ENCODE measurements around the gene GLYATL1.

GLYATL1 gene

DNA sequence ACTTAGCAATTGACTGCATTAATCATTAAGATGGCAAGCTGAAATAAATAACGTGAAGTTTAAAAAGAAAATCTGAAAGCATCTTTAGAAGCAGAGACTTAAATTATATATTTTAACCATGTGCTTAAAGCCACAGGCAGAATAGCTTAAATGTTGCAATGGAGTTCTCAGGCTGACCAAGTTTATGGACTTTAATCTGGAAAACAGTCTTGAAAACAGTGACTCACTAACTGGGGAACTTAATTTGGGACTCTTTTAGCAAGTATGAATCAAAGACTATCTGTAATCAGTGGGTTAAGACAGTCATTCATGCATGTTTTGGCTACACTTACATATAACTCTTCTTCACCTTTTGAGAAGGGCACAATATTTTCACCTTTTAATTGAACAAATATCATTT is 12.6 kb upstream of the GLYATL1 start:
- no peak for DNase-seq (ENCODE audit: low read depth in 2 of 2)

DNA sequence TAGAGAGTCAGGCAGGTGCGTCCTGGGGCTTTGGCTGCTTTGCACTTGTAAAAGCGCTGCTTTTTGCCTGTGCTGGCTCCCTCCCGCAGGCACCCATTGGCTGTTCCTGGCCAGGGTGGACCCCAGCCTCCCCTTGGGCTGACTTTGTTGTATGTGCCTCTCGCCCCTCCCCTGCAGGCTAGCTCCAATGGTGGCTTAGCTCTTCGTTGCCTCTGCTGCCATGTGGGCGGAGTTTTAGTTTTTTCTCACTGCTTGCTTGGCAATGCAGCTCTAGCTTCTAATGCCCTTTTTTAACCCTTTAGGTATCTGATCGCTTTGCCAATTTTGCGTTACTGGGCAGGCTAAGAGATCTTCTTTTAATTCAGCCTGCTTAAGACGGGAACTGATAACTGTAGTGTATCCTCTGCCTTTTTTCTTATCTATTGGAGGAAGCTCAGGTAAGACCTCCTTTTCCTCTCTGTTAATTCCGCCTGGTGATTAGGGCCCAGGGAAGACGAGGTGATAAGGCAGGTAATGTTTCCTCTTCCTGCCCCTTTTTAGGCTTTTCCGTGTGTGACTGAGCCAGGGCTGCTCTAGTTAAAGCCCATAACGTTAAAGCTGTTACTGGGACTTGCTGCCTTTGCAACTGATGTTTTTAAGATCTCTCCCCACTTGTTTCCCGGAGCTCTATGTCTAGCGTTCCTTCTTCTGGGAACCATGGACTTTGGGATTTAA is 11.7 kb upstream of the GLYATL1 start:
- DNase-seq (ENCODE audit: low read depth in 2 of 2) = no peak

DNA sequence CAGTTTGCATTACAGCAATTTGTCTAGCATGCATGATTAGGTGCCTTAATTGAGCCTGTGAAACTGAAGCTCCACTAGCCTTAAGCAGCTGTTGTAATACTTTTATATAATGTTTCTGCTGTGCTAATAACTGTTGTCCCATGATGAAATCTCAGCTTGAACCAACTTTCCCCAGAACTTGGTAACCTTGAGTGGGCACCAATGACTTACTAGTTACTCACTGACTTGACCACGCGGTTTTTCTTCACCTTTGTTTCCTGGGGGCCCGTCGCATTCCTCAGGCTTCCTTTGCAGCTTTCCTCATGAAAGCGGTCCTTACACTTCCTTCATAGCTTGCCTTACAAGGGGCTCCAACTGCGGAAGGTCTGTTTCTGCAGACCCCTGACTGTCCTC is 11.2 kb upstream of the GLYATL1 start:
- DNase-seq (ENCODE audit: low read depth in 2 of 2) = no peak

DNA sequence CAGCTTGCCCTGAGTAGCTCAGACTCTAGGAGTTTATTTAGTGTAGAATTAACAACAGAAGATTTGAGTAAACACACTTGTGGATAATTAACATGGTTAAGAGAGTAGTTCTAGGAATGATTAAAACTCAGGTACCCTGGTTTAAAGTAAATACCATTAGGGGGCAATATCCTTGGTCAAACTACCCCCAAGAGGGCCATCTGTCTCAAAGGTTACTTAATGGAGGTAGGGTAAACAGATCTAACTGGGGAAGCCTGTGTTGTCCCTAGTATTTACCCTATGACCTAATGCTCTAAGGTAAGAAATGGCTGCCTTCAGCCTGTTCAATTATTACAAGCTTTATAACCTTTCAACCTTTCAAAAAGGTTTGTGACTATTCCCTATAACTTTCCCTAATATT is 10.6 kb upstream of the GLYATL1 start:
- DNase-seq (ENCODE audit: low read depth in 2 of 2) = no peak

DNA sequence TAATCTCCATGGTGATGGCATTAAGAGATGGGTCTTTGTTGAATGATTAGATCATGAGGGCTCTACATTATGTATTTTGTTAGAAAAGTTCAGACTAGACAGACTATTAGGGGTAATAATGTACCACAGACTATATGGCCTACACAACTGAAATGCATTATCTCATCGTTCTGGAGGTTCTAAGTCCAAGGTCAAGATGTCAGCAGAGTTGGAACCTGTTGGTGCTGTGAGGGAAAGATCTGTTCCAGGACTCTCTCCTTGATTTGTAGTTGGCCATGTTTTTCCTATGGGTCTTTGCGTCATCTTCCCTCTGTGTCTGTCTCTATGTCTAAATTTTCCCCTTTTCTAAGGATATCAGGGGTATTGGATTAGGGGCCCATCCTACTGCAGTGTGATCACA is 8.4 kb upstream of the GLYATL1 start:
- DNase-seq (ENCODE audit: low read depth in 2 of 2) = no peak

DNA sequence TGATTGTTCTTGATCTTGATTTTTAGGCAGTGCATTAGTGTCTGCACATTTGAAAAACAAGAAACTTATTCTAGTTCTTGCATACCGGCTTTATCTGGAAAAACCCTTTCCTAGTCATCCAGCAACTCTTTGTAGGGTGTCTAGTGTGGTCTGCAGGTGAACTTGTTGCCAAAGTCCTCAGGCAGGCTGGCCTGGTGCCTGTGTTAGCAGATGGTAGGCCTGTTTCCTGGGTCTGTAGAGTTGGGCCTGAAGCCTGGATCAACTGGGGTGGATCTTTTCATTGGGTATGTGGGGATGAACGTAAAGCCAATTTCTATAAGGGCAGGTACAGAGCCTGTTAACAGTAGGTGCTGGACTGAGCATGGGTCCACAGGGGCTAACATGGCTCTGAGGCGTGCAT is 5.6 kb upstream of the GLYATL1 start:
- DNase-seq (ENCODE audit: low read depth in 2 of 2) = no peak

DNA sequence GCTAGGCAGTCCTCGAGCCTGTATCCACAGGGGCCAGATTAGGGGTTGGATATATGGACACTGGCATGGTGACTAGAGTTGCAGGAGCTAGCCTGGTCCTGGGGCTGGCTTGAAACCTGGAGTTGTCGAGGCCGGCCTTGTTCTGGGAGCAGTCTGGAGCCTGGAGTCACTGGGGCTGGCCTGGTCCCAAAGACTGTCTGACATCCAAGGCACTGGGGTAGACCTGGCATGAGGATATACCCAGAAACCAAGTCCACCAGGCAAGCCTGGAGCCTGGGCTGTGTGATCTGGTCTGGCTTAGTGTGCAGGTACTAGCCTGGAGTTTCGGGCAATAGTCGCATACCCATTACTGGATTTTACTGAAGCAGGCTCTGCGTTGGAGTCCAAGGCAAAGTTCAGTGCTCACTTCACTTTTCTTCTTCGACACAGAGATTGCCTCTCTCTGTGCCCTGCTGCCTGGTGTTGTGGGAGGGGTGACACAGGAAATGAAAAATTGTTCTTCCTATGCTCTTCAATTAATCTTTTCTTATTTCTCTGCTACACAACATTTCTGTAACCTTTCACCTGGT is 4.3 kb upstream of the GLYATL1 start:
- DNase-seq (ENCODE audit: low read depth in 2 of 2) = no peak

DNA sequence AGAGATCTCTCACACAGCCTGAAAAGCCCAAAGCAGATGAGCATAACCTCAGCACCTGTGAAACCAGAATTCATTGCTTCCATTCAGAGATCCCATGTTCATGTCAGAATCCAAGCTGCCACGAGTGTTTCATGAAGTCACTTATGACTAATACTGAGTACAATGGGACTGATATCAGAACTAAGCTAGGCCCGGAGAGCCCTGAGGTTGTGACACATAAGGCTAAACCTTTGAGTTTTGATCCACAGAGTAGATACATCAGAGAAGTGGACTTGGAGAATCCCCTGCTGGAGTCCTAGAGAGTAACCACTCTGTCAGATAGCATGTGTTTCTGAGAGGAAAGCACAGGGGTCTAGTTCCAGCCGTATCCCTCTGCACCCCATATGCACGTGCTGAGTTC is 890 bp upstream of the GLYATL1 start:
- no peak for DNase-seq (ENCODE audit: low read depth in 2 of 2)

DNA sequence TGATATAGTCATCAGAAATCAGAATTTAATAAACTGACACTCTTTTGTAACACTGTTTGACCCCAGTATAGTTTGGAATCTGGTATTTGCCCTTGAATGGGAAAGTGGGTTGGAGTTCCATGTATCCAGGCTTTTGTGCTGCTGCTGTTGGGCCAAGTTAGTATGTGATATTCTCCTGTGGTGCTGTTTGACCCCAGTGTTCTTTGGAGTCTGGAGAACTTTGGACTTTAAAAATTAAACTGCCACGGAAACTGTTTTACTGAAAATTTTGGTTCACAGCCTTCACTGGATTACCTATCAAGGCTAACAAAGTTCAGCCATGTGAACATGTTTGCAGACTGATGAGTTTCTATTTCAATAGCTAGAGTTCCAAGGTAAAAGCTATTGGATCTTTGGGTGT is 740 bp downstream of the GLYATL1 start:
- DNase-seq (ENCODE audit: low read depth in 2 of 2) = no peak

DNA sequence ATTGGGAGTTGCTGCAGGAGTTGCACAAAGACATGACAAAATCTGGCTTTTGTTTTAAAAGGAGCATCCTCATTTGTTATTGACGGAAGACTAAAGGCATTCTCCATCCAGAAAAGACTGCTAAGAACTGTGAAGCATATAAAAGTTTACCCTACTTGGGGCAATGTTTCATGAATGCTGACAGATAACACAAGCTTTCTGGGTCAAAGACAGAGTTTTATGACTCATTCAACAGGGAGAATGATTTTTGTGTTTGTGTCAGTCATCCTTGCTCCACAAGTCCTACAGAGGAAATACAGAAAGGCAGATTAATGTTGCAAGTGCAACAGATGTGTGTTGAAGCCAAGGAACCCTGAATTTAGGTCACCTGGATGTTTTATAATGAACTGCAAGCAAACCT is 2.5 kb downstream of the GLYATL1 start:
- no peak for DNase-seq (ENCODE audit: low read depth in 2 of 2)

DNA sequence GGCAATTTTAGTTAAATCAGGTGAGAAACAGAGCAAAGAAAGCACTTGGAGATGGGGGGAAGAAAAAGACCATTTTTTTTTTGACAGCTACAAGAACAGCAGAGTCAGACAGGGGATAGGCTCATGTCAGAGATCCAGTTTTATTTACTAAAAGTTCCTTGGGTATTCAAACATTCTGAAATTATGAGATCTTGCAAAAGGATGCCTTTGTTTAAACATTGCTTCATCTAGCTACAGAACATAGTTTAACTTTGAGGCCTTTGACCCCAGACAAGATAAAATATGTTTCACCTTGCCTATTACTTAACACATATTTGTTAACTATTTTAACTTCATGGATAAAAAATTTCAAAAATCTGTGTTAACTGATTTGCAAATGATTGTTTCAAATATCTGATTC is 6.4 kb downstream of the GLYATL1 start:
- no peak for DNase-seq (ENCODE audit: low read depth in 2 of 2)

DNA sequence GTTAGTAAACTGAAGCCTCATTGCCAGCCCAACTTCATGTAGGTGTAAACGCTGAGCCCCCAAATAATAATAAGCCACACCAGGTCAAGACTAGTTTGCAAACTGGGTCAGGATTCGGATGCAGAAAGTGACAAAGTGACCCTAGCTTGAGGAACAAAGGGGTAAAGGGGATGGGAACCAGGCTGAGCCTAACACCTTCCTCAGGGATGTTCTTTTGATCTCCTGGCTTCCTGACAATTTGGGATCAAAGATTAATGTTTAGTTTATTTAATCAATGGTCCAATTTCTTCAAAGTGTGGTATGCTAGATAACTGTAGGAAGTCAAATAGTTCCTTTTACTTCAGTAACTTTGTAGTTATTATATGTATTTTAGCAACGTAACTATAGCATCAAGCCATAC is 9.9 kb downstream of the GLYATL1 start:
- DNase-seq (ENCODE audit: low read depth in 2 of 2) = no peak

DNA sequence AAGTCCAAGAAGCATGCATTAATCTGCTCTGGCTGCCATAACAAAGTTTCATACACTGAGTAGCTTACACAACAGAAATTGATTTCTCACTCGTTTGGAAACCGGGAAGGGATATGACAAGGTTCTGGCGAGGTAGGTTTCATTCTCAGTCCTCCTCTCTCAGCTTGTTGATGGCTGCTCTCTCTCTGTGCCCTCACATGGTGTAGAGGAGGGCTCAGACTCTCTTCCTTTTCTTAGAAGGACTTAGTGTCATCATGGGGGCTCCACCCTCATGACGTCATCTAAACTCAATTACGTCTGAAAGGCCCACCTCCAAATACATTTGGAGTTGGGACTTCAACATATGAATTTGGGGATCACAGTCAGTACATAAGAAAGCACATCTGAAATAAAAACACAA is 18.6 kb downstream of the GLYATL1 start:
- no peak for DNase-seq (ENCODE audit: low read depth in 2 of 2)

DNA sequence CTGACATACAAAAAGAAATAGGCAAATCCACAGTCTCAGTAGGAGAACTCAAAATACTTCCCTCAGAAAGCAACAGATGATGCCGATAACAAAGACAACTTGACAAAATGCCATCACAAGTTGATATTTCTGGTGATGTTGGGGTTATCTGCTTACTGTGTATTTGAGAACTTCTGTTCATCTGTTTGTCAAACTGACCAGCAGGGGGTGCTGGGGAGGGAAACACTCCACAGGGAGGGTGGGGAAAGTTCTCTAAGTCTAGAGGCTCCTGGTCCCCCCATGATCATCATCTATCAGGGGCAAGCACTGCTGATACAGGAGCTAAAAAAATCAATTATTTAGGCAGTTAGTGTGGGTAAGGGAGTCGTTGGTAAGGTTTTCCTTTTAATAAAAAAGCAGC is 19.2 kb downstream of the GLYATL1 start:
- no peak for DNase-seq (ENCODE audit: low read depth in 2 of 2)

DNA sequence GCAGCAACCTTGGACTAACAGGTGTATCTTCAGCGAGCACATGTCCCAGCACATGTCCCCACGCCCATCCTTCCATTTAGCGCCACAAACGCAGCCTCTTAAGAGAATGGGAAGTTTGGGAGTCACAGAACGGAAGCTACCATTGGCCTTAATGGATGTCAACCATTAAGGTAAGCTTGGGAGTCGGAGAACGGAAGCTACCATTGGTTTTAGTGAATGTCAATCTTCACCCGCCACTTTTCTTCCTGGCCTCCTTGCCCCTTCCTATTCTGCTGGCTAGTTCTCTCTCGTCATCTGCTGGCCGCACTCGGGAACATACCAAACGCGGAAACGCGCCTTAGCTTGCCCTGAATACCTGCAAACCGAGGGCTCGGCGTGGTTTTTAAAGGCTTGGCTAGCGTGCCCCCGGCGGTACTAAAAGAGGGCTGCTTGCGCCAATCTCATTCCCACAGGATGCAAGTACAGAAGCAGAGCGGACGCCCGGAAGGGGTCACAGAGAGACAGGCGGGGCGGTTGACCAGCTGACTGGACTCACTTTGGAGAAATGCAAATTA is 24.3 kb downstream of the GLYATL1 start:
- no peak for DNase-seq (ENCODE audit: low read depth in 2 of 2)

DNA sequence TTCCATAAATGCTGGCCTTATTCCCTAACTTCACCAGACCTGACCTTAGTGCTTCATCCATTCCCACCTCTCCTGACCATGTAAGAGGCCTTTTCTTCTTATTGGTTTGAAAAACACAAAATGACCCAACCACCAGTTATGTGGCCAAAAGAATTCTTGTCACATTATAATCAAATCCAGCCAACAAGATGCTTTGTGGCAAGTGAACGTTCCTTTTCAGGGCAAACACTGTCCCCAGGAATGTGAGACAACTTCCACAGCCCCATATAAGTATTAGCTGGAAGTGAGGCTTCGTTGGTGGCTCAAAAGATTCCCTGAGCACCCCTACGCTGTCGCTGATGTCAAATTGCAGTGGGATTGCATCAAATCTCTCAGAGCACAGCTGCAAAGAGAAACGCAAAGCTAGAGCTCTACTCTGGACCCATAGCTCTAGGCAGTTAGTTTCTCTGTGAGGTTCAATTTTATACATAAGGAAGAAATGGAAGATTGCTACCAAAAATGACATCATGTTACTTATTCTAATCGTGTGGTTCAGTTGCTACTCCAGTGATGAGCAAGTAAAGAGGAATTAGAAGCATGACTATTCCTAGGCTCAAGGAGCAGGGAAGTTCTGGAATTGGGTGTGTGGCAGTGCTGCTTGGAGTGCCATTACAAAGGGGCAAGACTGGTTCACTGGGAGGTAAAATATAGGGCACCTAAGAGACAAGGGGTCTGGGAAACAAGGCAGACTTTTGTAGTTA is 26.1 kb downstream of the GLYATL1 start:
- DNase-seq (ENCODE audit: low read depth in 2 of 2) = no peak

DNA sequence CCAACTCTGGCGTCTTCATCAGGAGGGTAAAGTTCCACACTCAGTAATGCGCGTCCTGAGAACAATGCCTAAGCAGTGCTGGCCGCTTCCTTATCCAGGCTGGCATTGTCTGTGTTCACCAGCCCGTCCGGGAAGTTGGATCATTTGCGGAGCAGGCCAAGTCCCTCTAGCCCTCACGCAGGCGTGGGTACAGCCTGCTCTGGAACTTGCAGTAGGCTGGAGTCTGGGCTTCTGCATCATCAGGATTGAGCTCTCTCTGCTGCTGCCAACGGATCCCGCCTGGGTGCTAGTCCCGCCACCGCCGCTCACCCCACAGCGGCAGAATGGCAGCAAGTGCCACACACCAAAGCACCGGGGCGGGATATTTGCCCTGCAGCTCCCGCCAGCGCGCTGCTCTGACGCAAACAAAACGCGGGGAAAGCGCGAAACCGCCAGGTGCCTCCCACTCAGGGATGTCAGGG is 29.0 kb downstream of the GLYATL1 start:
- no peak for DNase-seq (ENCODE audit: low read depth in 2 of 2)

DNA sequence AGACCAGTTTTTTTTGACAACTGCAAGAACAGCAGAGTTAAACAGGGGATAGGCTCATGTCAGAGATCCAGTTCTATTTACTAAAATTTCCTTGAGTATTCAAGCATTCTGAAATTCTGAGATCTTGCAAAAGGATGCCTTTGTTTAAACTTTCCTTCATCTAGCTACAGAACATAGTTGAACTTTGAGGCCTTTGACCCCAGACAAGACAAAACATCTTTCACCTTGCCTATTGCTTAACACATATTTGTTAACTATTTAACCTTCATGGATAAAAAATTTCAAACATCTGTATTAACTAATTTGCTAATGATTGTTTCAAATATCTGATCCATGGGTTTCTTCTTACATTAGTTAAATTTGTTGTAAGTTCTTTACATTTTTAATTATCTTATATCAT is 38.2 kb downstream of the GLYATL1 start:
- DNase-seq (ENCODE audit: low read depth in 2 of 2) = no peak

DNA sequence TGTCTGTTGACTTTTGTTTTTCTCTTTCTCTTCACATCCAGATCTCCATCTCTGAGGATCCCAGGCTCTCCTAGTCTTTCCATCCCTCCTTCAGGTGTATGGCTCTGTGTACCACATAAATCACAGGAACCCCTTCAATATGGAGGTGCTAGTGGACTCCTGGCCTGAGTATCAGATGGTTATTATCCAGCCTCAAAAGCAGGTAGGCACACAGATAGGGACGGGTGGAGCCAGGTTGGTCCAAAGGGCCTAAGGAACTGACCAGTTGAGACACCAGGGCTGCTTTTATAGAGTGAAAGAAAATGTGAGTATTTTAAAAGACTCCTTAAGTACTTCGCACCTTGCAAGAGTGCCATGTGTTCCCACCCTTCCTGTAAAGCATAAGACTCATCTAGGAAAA is 39.9 kb downstream of the GLYATL1 start:
- no peak for DNase-seq (ENCODE audit: low read depth in 2 of 2)

DNA sequence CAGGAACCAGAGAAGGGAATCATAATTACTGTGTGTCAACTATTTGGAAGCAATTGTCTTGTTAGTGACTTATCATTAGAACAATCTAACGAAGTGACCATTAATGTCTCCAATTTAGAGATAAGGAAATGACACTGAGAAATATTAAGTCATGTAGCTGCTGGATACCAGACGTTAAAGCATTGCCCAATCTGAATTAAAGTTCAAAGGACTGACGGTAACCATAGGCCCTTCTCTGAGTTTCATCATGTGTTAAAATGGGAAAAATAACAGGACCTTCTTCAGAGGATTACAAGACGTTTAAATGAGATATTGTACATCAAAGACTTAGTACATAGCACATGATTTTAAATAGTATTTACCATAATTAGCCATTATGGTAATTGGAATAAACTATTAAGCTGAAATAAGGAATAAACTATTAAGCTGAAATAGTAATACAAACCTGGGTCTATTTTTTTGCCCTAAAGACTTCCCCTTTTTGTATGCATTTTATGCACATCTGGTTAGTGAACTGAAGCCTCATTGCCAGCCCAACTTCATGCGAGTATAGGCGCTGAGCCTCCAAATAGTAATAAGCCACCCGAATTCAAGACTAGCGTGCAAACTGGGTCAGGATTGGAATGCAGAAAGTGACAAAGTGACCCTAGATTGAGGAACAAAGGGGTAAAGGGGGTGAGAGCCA is 41.0 kb downstream of the GLYATL1 start:
- DNase-seq (ENCODE audit: low read depth in 2 of 2) = no peak

DNA sequence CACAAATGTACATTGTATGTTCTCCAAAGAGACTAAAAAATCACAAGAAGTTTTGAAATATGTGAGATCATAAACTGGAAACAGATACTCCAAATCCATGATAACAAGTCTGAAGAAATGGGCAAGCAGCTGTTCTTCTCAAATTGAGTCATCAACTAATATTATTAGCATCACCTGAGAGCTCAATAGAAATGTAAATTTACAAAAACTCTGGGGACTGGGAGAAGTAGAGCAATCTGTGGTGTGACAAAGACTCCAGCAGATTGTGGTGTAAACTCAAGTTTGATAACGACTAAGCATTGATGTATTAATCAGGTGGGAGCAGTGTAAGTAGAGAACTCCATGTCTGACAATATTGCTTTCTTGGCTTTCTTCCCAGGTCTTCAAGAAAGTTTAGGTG is 53.2 kb downstream of the GLYATL1 start:
- DNase-seq (ENCODE audit: low read depth in 2 of 2) = no peak

DNA sequence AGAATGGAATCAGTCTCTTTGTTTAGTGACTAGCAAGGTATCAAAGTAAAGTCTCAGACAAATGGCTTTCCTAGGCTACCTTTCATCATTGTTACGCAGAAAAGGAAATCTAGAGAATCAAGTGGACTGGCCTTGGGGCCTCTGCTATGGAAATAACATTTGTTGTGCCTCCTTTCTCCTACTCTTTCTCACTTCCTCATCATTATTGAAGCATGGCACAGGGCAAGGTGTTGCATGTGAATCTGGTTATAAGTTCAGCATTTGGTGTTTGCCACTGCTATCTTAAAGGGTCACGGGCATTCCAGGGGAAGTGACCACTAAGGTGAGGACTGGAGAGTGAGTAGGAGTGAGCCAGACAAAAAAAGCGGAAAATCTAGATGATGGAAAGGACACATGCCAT is 54.9 kb downstream of the GLYATL1 start:
- DNase-seq (ENCODE audit: low read depth in 2 of 2) = no peak
